HG03442 (cell line): ENCODE data around the gene BMP6.

Experiments
- ATAC-seq: cut with Tn5 transposase; IDR thresholded peaks from one replicate; pipeline ENCODE4 v1.9.1; 2021; ENCODE audit warnings: mild to moderate bottlenecking, moderate library complexity; ENCODE audit not compliant: unreplicated experiment

The BMP6 gene

DNA sequence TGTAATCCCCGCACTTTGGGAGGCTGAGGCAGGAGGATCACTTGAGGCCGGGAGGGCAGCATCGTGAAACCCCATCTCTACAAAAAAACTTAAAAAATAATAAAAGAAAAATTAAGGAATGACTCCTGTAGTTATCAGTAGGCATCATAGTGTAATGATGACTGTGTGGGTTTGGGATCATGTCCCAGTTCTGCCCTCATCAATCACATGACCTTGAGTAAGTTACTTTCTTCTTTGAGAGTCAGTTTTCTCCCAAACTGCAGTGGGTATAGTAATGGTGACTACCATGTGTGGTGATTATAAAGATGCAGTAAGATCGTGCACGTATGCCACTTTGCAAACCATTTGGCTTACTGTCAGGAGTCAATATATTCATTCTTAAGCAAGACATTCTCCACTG, 95.5 kb downstream of the BMP6 start:
- ATAC-seq: no peak

DNA sequence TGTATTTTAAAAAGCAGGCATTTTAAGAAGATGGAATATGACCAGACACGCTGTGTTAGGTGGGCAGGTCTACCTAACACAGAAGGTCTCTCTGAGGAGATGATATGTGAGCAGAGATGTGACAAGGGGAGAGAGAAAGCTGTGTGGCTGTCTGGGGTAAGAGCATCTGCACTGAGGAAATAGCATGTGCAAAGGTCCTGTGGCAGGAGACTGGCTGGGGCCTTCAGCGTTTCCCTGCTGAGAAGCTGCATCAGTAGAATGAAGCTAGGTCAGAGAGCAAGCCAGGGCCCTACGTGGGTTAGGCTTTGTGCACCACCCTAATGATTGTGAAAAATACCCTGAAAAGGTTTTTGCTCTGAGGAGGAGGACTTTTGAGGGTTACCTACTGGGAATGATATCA, 97.7 kb downstream of the BMP6 start:
- no peak for ATAC-seq

- no peak for ATAC-seq
These were observed 100.1 kb downstream of the BMP6 start for GRCh38 chr6:7825986-7826385.

DNA sequence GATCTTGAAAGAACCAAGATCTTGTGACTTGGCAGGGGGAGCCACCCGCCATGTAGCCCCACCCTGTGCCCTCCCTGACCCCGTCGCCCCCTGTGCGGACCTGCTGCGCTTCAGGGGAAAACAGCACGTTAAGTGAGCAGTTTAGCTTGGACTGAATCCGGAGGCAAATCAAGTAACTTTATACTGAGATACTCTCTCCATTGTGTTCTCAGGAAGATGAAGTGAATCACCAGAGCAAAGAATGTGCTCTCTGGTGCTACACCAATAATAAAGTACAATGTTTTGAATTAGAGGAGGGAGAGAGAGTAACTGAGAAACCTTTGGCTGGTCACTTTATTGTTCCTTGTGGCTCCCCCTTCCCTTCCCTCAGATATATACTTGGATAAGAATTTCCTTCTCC, 101.2 kb downstream of the BMP6 start:
- no peak for ATAC-seq

GRCh38 chr6:7828124-7828523, 102.2 kb downstream of the BMP6 start:
- ATAC-seq: no peak

DNA sequence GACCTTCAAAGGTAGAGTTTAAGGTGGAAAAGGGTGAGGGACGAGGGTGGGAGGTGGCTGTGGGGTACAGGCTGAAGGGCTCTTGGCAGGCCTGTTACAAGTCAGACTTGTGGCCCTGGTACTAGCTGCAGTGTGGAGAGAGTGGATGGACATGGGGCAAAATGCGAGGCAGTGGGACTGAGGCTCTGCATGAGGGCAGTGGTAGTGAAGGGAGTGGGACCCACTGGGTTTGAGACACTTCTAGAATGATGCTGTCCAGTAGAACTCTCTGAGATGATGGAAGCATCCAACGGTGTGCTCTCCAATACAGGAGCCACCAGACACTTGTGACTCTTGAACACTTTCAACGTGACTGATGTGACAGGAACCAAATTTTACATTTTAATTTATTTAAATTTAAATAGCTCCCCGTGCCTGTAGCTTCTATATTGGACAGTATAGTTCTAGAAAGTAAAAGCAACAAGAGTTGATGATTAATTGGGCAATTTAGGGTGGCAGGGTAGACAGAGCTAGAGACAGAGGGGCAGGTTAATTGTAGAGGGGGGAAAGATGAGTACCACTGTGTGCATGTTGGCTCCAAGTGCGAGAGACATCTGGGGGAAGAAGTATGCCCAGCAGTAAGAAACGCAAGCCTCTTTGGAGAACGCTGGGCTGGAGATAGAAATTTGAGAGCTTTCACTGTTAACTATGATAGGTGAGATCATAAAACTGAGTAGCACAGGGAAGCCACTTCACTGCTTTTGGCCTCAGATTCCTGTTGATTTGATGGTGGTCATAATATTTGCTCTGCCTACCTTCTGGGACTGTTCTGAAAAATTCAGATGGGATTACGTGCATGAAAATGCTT, 107.2 kb downstream of the BMP6 start:
- ATAC-seq: no peak

- no peak for ATAC-seq
These were observed 107.8 kb downstream of the BMP6 start for GRCh38 chr6:7833751-7834070.

- no peak for ATAC-seq
These were observed 110.6 kb downstream of the BMP6 start for GRCh38 chr6:7836371-7837026.

DNA sequence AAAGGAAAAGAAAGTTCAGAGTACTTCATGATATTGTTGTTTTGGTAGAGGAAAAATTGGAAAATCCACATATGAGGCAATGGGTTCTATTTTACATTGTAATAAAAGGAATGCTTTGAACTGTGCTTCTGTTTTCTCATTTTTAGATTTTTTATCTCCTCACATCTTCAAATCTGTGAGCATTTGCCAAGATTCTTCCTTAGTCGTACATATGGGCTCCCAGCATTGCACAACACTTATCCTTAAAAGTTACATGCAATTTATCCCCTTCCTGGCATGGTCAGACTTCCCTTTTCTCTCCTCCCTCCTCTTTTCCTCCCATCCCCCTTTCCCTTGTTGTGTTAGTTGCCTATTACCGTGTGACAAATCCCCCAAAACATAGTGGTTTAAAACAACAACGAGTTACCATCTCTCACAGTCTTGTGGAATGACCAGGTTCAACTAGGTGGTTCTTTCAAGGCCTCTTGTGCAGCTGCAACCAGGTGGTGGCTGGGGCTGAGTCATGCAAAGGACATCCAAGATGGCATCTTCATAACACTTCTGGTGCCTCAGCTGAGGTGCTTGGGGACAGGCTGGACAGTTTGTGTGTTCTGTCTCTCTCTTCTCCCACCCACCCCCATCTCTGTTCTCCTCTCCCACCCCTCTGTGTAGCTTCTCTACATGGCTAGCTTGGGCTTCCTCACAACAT, 116.0 kb downstream of the BMP6 start:
- no peak for ATAC-seq

GRCh38 chr6:7846966-7847818, 121.3 kb downstream of the BMP6 start:
- ATAC-seq: no peak

GRCh38 chr6:7848229-7848628, 122.3 kb downstream of the BMP6 start:
- ATAC-seq: no peak

DNA sequence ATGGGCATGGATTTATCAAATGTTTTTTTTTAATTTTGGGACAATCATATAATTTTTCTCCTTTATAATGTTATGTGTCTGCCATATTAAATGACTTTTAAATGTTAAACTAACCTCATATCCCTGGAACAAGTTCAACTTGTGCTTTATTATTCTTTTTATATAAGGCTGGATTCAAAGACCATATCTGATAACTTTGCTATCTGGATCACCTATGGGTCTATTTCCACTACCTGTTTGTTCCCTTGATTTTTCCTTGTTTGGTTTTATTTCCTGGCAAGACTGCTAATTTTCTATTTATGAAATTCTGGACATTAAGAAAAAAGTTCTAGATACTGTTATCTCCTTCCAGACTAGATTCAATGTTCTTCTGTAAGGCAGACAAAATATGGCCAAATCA, 125.9 kb downstream of the BMP6 start:
- ATAC-seq: no peak

- ATAC-seq: no peak
These were observed 133.7 kb downstream of the BMP6 start for GRCh38 chr6:7859591-7859990.

DNA sequence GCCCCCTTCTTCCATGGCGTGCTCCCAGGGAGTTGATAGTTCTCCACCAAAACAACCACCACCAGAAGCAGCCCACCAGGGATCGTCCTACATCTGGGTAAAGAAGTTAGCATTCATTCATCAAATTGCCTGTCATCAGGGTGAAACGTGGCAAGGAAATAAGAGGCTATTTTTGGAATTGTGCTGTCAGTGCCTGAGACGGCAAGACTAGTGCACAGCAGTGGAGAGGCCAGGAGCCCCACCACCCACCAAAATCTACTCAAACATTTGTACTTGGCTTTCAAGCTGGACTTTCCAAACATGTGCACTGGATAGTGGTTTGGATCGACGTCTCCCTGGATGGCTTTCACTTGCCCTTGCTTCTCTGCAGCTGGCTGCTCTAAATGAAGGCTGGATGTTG, 139.9 kb downstream of the BMP6 start:
- ATAC-seq: no peak

DNA sequence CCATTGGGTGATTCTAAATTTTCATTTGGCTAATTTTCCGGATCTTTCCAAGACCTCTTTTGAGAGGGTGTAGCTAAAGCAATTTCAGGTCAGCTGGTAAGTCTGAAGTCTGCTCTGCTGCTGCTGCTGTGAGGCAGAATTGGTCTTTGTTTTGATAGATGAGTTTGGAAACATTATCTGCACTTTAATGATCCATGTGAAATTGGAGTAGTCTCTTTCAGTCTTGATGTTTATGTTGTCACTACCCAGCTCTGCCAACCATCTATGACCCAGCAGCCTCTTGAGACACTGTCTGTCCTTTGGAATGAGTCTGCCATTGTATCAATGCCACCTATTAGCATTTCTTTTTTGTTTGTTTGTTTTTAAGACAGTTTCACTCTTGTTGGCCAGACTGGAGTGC, 140.6 kb downstream of the BMP6 start:
- no peak for ATAC-seq

DNA sequence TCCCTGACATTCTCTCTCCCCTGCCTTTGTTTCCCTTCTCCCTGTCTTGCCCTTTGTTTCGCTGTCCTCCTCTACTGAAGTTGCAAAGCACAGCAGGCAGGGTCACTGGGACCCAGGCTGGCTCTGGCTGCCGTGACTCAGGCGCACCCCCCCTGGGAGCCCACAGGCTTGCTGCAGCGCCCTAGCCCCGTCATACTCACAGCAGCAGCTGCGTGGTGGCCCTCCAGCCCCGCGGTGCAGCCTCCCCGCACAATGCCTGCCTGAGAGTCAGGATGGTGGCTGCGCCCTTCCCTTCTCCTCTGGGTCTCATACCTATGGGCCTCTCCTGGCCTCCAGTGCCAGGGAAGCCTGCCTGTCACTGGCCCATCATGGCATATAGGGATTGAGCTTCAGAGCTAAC, 143.0 kb downstream of the BMP6 start:
- ATAC-seq: no peak

DNA sequence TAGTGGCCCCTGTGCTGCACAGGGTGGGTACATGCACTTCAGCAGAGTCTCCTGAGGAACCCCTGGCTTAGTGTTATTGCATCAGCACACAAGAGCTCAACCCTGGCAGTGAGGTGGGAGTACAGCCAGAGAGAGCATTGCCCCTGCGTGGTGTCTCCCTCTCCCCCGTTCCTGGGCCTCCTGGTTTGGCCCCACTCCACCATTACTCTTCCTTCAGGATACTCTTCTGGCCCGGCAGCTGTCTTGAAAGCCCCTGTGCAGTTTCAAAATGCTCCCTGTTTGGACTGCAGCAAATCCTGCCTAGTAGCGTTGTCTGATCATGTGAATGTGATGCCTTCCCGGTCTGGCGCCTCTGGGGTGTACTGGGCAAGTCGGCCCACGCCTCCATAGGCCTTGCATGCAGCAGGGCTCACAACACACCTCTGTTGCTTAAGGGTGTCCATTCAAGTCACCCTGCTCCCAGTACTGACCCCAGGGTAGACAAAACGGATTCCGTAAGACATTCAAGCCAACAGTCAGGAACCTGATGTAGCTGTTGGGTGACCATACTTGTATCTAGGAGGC, 152.6 kb downstream of the BMP6 start:
- ATAC-seq: no peak

GRCh38 chr6:7879043-7879442, 153.1 kb downstream of the BMP6 start:
- ATAC-seq: no peak

DNA sequence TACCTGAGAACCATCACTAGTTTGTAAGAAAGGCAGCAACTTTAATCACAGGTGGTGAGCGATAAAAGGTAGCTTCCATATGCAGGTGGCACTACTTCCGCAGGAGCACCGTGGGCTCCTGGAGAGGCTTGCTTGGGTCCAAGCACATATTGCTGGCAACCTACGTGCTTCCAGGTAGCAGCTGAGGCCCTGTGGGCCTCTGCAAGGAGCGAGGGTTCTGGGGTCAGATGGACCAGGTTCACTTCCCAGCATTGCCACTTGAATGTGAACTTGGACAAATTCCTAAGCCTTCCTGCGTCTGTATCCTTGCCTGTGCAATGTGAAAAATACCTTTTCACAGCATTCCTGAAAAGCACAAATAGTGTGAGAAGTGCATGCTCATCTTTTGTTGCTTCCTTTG, 153.7 kb downstream of the BMP6 start:
- ATAC-seq: no peak

GRCh38 chr6:7879980-7880717, 154.2 kb downstream of the BMP6 start:
- no peak for ATAC-seq
